Caco-2 (cell line): ENCODE results near the gene RIPOR2. TPM values are rescaled to one million over a fixed set of nuclear protein-coding genes. Genes with fewer than 3 reads are reported as not detected.
A peak's percentile ranks its signal among the peaks of the same experiment; 100 is the strongest.

Experiments
- BruUV-seq: library from RNA; stranded (reverse); fragments of 400-500 nt; replicated peaks from 2 replicates; lab custom pipeline; 2021; lab: Mats Ljungman, UMichigan
- CTCF ChIA-PET: fragments of 300-600 bp; sonication (Branson Sonifier 250); formaldehyde crosslinking; loops from one replicate; lab custom pipeline; 2022; ENCODE audit warnings: antibody characterized with exemption; lab: Charles Lee
- POLR2A ChIA-PET: fragments of 300-600 bp; sonication (Branson Sonifier 250); formaldehyde crosslinking; loops from one replicate; lab custom pipeline; 2022; ENCODE audit warnings: antibody characterized with exemption; lab: Charles Lee
- DNase-seq, 2 experiments: peaks; one replicate each; pipeline versions ENCODE4 v3.0.0 to v3.0.0-alpha.2; 2020 to 2022
- H3K27me3 ChIP-seq: replicated peaks from 2 replicates; pipeline ENCODE4 v1.6.0; 2011; ENCODE audit warnings: low read length; ENCODE audit not compliant: control insufficient read depth, insufficient read depth
- H3K36me3 ChIP-seq: 2 replicates; pipeline ENCODE4 v1.5.1; 2011; ENCODE audit warnings: low read length; ENCODE audit not compliant: control insufficient read depth, insufficient read depth
- H3K4me1 ChIP-seq: fragments of 250-450 bp; sonication (Bioruptor Pico); 2 replicates; pipeline ENCODE4 v1.5.1; 2020; ENCODE audit warnings: mild to moderate bottlenecking
- H3K4me3 ChIP-seq: 2 replicates; pipeline ENCODE4 v1.5.1; 2011; ENCODE audit warnings: low read depth, mild to moderate bottlenecking, control low read depth, low read length
- H3K9me3 ChIP-seq: fragments of 250-450 bp; sonication (Bioruptor Pico); 2 replicates; pipeline ENCODE4 v1.5.1; 2020; ENCODE audit warnings: mild to moderate bottlenecking, moderate library complexity
- H3K27ac Mint-ChIP-seq: one replicate; pipeline ENCODE4 v1.8.0; 2022; ENCODE audit warnings: mixed read lengths; ENCODE audit not compliant: unreplicated experiment
- H3K27me3 Mint-ChIP-seq: one replicate; pipeline ENCODE4 v1.8.0; 2022; ENCODE audit warnings: mixed read lengths; ENCODE audit not compliant: insufficient read depth, unreplicated experiment
- H3K36me3 Mint-ChIP-seq: one replicate; pipeline ENCODE4 v1.8.0; 2022; ENCODE audit warnings: mild to moderate bottlenecking, mixed read lengths; ENCODE audit not compliant: insufficient read depth, unreplicated experiment
- H3K4me1 Mint-ChIP-seq: one replicate; pipeline ENCODE4 v1.8.0; 2022; ENCODE audit warnings: low read depth, mixed read lengths; ENCODE audit not compliant: unreplicated experiment
- H3K4me3 Mint-ChIP-seq: one replicate; pipeline ENCODE4 v1.8.0; 2022; ENCODE audit warnings: mild to moderate bottlenecking, moderate library complexity, mixed read lengths; ENCODE audit not compliant: unreplicated experiment
- H3K9me3 Mint-ChIP-seq: one replicate; pipeline ENCODE4 v1.8.0; 2022; ENCODE audit warnings: mixed read lengths; ENCODE audit not compliant: unreplicated experiment
- intact Hi-C: fragments of 100-400 bp; cut with micrococcal nuclease; formaldehyde crosslinking; loops from one replicate; pipeline ENCODE4 v1.10.0; 2022; ENCODE audit not compliant: unreplicated experiment
- total RNA-seq: library from RNA; stranded (reverse); gene quantifications from 2 replicates; pipeline ENCODE4 v1.2.3, GENCODE V29; 2022
- TF ChIP-seq, protein P1 (sequence below), 2 experiments: fragments of 200-600 bp in 1 of 2; IDR thresholded peaks; 1 replicate in 1 of 2; 2 replicates in 1 of 2; pipeline versions ENCODE4 v1.5.1 to v1.8.0; 2011 to 2022; ENCODE audit warnings: antibody characterized with exemption in 1 of 2, control low read depth in 1 of 2, inconsistent platforms in 1 of 2, low read depth in 1 of 2, low read length in 1 of 2, mild to moderate bottlenecking in 1 of 2, moderate library complexity in 1 of 2; ENCODE audit not compliant: insufficient read depth in 1 of 2, severe bottlenecking in 1 of 2, unreplicated experiment in 1 of 2

RIPOR2 gene
- total RNA-seq, 1 experiment from 2014 or later: 0.64 TPM

- CTCF ChIA-PET: interaction anchor here (2.8 kb wide), 1 partner anchor 10 kb away, joined by 7 read pairs; no protein-coding TSS in a partner anchor
- DNase-seq: no peak
- peaks cover 7% of the 10 kb centered on the region for H3K9me3 Mint-ChIP-seq
- no peaks in the 10 kb centered on the region; the same call in 1 of the 2 replicates for H3K36me3 ChIP-seq
- H3K4me3 ChIP-seq: no peak overlapping the region
- no TSS peak for BruUV-seq
- POLR2A ChIA-PET: no interaction called here
- H3K27me3 Mint-ChIP-seq: no peaks in the 10 kb centered on the region
- TF ChIP-seq, protein P1, sequence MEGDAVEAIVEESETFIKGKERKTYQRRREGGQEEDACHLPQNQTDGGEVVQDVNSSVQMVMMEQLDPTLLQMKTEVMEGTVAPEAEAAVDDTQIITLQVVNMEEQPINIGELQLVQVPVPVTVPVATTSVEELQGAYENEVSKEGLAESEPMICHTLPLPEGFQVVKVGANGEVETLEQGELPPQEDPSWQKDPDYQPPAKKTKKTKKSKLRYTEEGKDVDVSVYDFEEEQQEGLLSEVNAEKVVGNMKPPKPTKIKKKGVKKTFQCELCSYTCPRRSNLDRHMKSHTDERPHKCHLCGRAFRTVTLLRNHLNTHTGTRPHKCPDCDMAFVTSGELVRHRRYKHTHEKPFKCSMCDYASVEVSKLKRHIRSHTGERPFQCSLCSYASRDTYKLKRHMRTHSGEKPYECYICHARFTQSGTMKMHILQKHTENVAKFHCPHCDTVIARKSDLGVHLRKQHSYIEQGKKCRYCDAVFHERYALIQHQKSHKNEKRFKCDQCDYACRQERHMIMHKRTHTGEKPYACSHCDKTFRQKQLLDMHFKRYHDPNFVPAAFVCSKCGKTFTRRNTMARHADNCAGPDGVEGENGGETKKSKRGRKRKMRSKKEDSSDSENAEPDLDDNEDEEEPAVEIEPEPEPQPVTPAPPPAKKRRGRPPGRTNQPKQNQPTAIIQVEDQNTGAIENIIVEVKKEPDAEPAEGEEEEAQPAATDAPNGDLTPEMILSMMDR (IDR thresholded peaks at IDR 0.05; ENCODE audit: insufficient read depth in 1 of 2, low read depth in 1 of 2, low read length in 1 of 2, severe bottlenecking in 1 of 2, unreplicated experiment in 1 of 2): no peak
- no peaks in the 10 kb centered on the region for H3K27me3 ChIP-seq
- peaks cover 26% of the 10 kb centered on the region for H3K4me1 ChIP-seq
- no peak overlapping the region for H3K4me3 Mint-ChIP-seq
- intact Hi-C loops: no loop called here
- 0 out of 2 replicates have a peak, but pooled peaks cover 2% of the 10 kb centered on the region for H3K9me3 ChIP-seq
- no peak overlapping the region for H3K27ac Mint-ChIP-seq
- H3K4me1 Mint-ChIP-seq: peaks cover 21% of the 10 kb centered on the region
- no peaks in the 10 kb centered on the region for H3K36me3 Mint-ChIP-seq
Measured at GRCh38 chr6:24982231-24982630, 46.5 kb upstream of the RIPOR2 start.

- peaks cover 21% of the 10 kb centered on the region for H3K4me1 Mint-ChIP-seq
Measured at GRCh38 chr6:24981386-24981760, 45.6 kb upstream of the RIPOR2 start.

GRCh38 chr6:24980507-24981385, 45.0 kb upstream of the RIPOR2 start:
- Mint-ChIP-seq H3K36me3 (no peaks in the 10 kb centered on the region), H3K27ac (peak overlapping the region; percentile 86), H3K4me1 (peaks cover 21% of the 10 kb centered on the region), H3K27me3 (no peaks in the 10 kb centered on the region), H3K9me3 (no peaks in the 10 kb centered on the region), H3K4me3 (no peak overlapping the region)
- Histone ChIP-seq H3K4me3 (no peak overlapping the region), H3K9me3 (no peaks in the 10 kb centered on the region), H3K36me3 (no peaks in the 10 kb centered on the region), H3K27me3 (no peaks in the 10 kb centered on the region), H3K4me1 (peaks cover 26% of the 10 kb centered on the region)
- TF ChIP-seq, protein P1 (IDR thresholded peaks at IDR 0.05; ENCODE audit: insufficient read depth in 1 of 2, low read depth in 1 of 2, low read length in 1 of 2, severe bottlenecking in 1 of 2, unreplicated experiment in 1 of 2): no peak
- ChIA-PET POLR2A (no interaction called here), CTCF (no interaction called here)
- DNase-seq: peak in 1 of 2 experiments; percentile 8
- intact Hi-C loops: no loop called here
- no TSS peak for BruUV-seq

More at GRCh38 chr6:24981386-24981760, 45.6 kb upstream of the RIPOR2 start:
- ChIA-PET CTCF (interaction anchor here (2.8 kb wide), 1 partner anchor 10 kb away, joined by 7 read pairs; no protein-coding TSS in a partner anchor), POLR2A (no interaction called here)
- Histone ChIP-seq H3K4me1 (peaks cover 26% of the 10 kb centered on the region), H3K9me3 (no peaks in the 10 kb centered on the region), H3K36me3 (no peaks in the 10 kb centered on the region), H3K27me3 (no peaks in the 10 kb centered on the region), H3K4me3 (no peak overlapping the region)
- intact Hi-C loops: no loop called here
- Mint-ChIP-seq H3K27me3 (no peaks in the 10 kb centered on the region), H3K36me3 (no peaks in the 10 kb centered on the region), H3K4me3 (no peak overlapping the region), H3K27ac (peak overlapping the region; percentile 86), H3K9me3 (no peaks in the 10 kb centered on the region)
- TF ChIP-seq, protein P1 (IDR thresholded peaks at IDR 0.05; ENCODE audit: insufficient read depth in 1 of 2, low read depth in 1 of 2, low read length in 1 of 2, severe bottlenecking in 1 of 2, unreplicated experiment in 1 of 2): no peak
- DNase-seq: no peak
- BruUV-seq: no TSS peak
